Endothelial cell of umbilical vein (primary cell): Measurements from ENCODE around the gene APBA3. TPM values are rescaled to one million over a fixed set of nuclear protein-coding genes. Genes with fewer than 3 reads are reported as not detected.

ENCODE experiments used
- BruUV-seq: library from RNA; stranded (reverse); fragments of 400-500 nt; replicated peaks from 2 replicates; lab custom pipeline; 2021; lab: Mats Ljungman, UMichigan
- CTCF ChIA-PET: fragments of 300-600, 350-600 bp; sonication (Branson Sonifier 250); formaldehyde crosslinking; loops from one replicate; lab custom pipeline; 2021; ENCODE audit warnings: antibody characterized with exemption, inconsistent platforms; lab: Charles Lee
- POLR2A ChIA-PET: fragments of 300-600, 350-600 bp; sonication (Branson Sonifier 250); formaldehyde crosslinking; loops from one replicate; lab custom pipeline; 2021; ENCODE audit warnings: antibody characterized with exemption, inconsistent platforms; lab: Charles Lee
- DNase-seq: peaks from one replicate; pipeline ENCODE4 v3.0.0-alpha.2; 2011; ENCODE audit warnings: low read depth, low spot score
- FAIRE-seq: peaks from 2 replicates; lab custom pipeline; 2011; peaks lifted over from hg19 to GRCh38; lab: Jason Lieb, UNC
- H2AFZ ChIP-seq: 2 replicates; pipeline ENCODE4 v1.6.0; 2012; ENCODE audit warnings: low read depth, low read length, control low read depth, inconsistent platforms
- H3K27ac ChIP-seq: 2 replicates; pipeline ENCODE4 v1.5.1; 2011; ENCODE audit warnings: low read depth, mild to moderate bottlenecking, control low read depth, low read length, moderate library complexity; ENCODE audit not compliant: insufficient read depth
- H3K27me3 ChIP-seq, 2 experiments: 2 replicates each; pipeline versions ENCODE4 v1.6.0 to v1.6.1; 2011; ENCODE audit warnings: low read length in 2 of 2, mixed read lengths in 1 of 2; ENCODE audit not compliant: control insufficient read depth in 2 of 2, insufficient read depth in 2 of 2
- H3K36me3 ChIP-seq, 2 experiments: 2 replicates in 1 of 2; 3 replicates in 1 of 2; pipeline ENCODE4 v1.5.1; 2011; ENCODE audit warnings: low read length in 2 of 2, mild to moderate bottlenecking in 1 of 2, moderate library complexity in 1 of 2; ENCODE audit not compliant: control insufficient read depth in 2 of 2, insufficient read depth in 2 of 2; ENCODE audit errors: extremely low read depth in 1 of 2
- H3K4me1 ChIP-seq: 3 replicates; pipeline ENCODE4 v1.5.1; 2011; ENCODE audit warnings: mild to moderate bottlenecking, low read length; ENCODE audit not compliant: control insufficient read depth, insufficient read depth; ENCODE audit errors: extremely low read depth
- H3K4me2 ChIP-seq: 2 replicates; pipeline ENCODE4 v1.6.1; 2011; ENCODE audit warnings: low read length, control low read depth, mixed read lengths; ENCODE audit not compliant: insufficient read depth
- H3K4me3 ChIP-seq, 3 experiments: fragments of 200-600 bp in 1 of 3; sonication (generic), shearing (Covaris generic) in 1 of 3; replicated peaks in 1 of 3; 2 replicates each; pipeline ENCODE4 v1.5.1; 2011 to 2016; ENCODE audit warnings: control low read depth in 3 of 3, low read length in 3 of 3, mild to moderate bottlenecking in 2 of 3, inconsistent platforms in 1 of 3, low read depth in 1 of 3, moderate library complexity in 1 of 3; ENCODE audit not compliant: insufficient read depth in 1 of 3
- H3K79me2 ChIP-seq: 2 replicates; pipeline ENCODE4 v1.6.0; 2012; ENCODE audit warnings: low read length, inconsistent platforms; ENCODE audit not compliant: control insufficient read depth, insufficient read depth
- H3K9ac ChIP-seq: replicated peaks from 2 replicates; pipeline ENCODE3; 2011; ENCODE audit warnings: low read length, control low read depth; ENCODE audit not compliant: insufficient read depth; ENCODE audit errors: extremely low read depth
- H3K9me1 ChIP-seq: replicated peaks from 3 replicates; pipeline ENCODE4 v1.6.0; 2011; ENCODE audit warnings: mild to moderate bottlenecking, low read length; ENCODE audit not compliant: control insufficient read depth, insufficient read depth; ENCODE audit errors: extremely low read depth
- H3K9me3 ChIP-seq: replicated peaks from 2 replicates; pipeline ENCODE4 v1.5.1; 2012; ENCODE audit warnings: low read length, inconsistent platforms; ENCODE audit not compliant: control insufficient read depth, insufficient read depth
- H4K20me1 ChIP-seq: replicated peaks from 2 replicates; pipeline ENCODE3; 2011; ENCODE audit warnings: mild to moderate bottlenecking, low read length; ENCODE audit not compliant: control insufficient read depth, insufficient read depth; ENCODE audit errors: extremely low read depth
- EZH2 ChIP-seq: IDR thresholded peaks from 2 replicates; pipeline ENCODE4 v1.6.1; 2012; ENCODE audit warnings: borderline replicate concordance, low read depth, mild to moderate bottlenecking, moderate library complexity, low read length, inconsistent platforms; ENCODE audit not compliant: severe bottlenecking
- FOS ChIP-seq: IDR thresholded peaks from 2 replicates; pipeline ENCODE4 v1.6.1; 2011; ENCODE audit warnings: mild to moderate bottlenecking, low read length, moderate library complexity, borderline replicate concordance; ENCODE audit not compliant: insufficient read depth
- GATA2 ChIP-seq: IDR thresholded peaks from 2 replicates; pipeline ENCODE4 v1.7.0; 2011; ENCODE audit warnings: low read depth, mild to moderate bottlenecking, moderate library complexity, mixed read lengths, low read length; ENCODE audit not compliant: insufficient read length, insufficient read depth
- MYC ChIP-seq: IDR thresholded peaks from one replicate; pipeline ENCODE4 v1.6.1; 2011; ENCODE audit warnings: mild to moderate bottlenecking, low read depth, low read length
- POLR2A ChIP-seq: IDR thresholded peaks from 2 replicates; pipeline ENCODE4 v1.6.1; 2012; ENCODE audit warnings: low read depth, mild to moderate bottlenecking, control low read depth, low read length
- POLR2AphosphoS5 ChIP-seq: IDR thresholded peaks from 2 replicates; pipeline ENCODE4 v1.6.1; 2012; ENCODE audit warnings: low read depth, mild to moderate bottlenecking, control low read depth, low read length, moderate library complexity; ENCODE audit not compliant: insufficient read depth
- dilution Hi-C: fragments of 300-500 bp; cut with MboI; formaldehyde crosslinking; loops from one replicate; pipeline ENCODE4 v1.15.0; 2019; ENCODE audit warnings: low sequenced_read_pairs; ENCODE audit not compliant: extremely low pct_ligation_motif_present
- intact Hi-C: fragments of 100-400 bp; cut with micrococcal nuclease; formaldehyde crosslinking; loops from one replicate; pipeline ENCODE4 v1.10.0; 2022
- polyA plus RNA-seq, 4 experiments: library from polyadenylated mRNA; depleted of rRNA in 3 of 4; stranded (reverse) in 3 of 4; unstranded in 1 of 4; fragments of >200 nt; gene quantifications; 2 replicates each; pipeline versions ENCODE4 v1.2.1 to v1.2.3, GENCODE V29; 2011 to 2012; ENCODE audit warnings: missing spikeins in 1 of 4
- total RNA-seq: library from RNA; stranded (reverse); gene quantifications from 2 replicates; pipeline ENCODE4 v1.2.3, GENCODE V29; 2021
- TF ChIP-seq, protein P1 (sequence below), 2 donors: IDR thresholded peaks; 1 replicate in 1 of 2; 2 replicates in 1 of 2; pipeline ENCODE4 v1.5.1; 2011; ENCODE audit warnings: low read length in 2 of 2, mild to moderate bottlenecking in 2 of 2, moderate library complexity in 2 of 2, control low read depth in 1 of 2, inconsistent platforms in 1 of 2, low read depth in 1 of 2; ENCODE audit not compliant: insufficient read depth in 1 of 2; ENCODE audit errors: extremely low read depth in 1 of 2
- TF ChIP-seq, protein P2 (sequence below): IDR thresholded peaks from 2 replicates; pipeline ENCODE4 v1.6.1; 2011; ENCODE audit not compliant: insufficient read depth, insufficient read length

Gene APBA3
- total and polyA plus RNA-seq, 2 donors (not counting 3 experiments of a cell fraction or from before 2014, with no cell fraction given): 23.4 to 25.1 TPM

DNA sequence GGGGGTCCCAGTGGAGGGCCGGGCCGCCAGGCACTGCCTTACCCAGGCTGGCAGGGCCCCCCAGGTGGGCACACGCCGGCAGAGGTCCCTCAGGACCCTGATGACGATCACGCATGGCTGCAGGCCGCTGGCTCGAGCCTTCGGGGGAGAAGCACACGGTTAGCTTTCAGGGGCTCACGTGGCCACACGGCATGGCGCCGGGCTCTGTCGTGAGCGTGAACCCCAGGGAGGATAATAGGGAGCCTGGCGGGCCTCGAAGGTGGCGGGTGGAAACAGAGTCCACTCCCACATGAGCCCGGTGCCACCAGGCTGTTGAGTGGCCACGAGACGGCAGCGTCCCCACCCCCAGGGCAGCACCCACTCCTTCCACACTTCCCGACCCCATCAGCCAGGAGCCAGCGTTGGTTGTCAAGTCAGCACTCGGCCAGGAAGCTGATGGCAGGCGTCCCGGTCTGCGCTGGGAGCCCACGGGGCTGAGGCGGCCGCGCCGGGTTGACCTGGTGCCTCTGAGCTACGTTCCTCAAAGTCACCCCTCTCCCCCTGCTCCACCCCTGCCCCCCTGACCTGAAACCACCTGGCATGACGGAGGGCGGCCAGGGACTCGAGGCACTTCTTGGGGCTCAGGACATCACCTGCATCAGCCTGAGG is 49.3 kb upstream of the APBA3 start:
- no peak overlapping the region for H3K9ac ChIP-seq
- no TSS peak for BruUV-seq
- H3K4me3 ChIP-seq: no peak overlapping the region
- ChIA-PET POLR2A (no interaction called here), CTCF (interaction anchor here (3.8 kb wide), 1 partner anchor 11 kb away, joined by 22 read pairs; no protein-coding TSS in a partner anchor)
- no peak overlapping the region for H3K27ac ChIP-seq
- H3K9me3 ChIP-seq: no peaks in the 10 kb centered on the region
- H3K27me3 ChIP-seq: no peaks in the 10 kb centered on the region
- no peaks in the 10 kb centered on the region for H3K36me3 ChIP-seq
- TF ChIP-seq FOS (no peak), MYC (no peak), POLR2AphosphoS5 (no peak), EZH2 (no peak), GATA2 (no peak), POLR2A (no peak)
- TF ChIP-seq, protein P1, sequence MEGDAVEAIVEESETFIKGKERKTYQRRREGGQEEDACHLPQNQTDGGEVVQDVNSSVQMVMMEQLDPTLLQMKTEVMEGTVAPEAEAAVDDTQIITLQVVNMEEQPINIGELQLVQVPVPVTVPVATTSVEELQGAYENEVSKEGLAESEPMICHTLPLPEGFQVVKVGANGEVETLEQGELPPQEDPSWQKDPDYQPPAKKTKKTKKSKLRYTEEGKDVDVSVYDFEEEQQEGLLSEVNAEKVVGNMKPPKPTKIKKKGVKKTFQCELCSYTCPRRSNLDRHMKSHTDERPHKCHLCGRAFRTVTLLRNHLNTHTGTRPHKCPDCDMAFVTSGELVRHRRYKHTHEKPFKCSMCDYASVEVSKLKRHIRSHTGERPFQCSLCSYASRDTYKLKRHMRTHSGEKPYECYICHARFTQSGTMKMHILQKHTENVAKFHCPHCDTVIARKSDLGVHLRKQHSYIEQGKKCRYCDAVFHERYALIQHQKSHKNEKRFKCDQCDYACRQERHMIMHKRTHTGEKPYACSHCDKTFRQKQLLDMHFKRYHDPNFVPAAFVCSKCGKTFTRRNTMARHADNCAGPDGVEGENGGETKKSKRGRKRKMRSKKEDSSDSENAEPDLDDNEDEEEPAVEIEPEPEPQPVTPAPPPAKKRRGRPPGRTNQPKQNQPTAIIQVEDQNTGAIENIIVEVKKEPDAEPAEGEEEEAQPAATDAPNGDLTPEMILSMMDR (IDR thresholded peaks at IDR 0.05; ENCODE audit: extremely low read depth in 1 of 2, insufficient read depth in 1 of 2, low read depth in 1 of 2, low read length in 2 of 2): no peak
- TF ChIP-seq, protein P2, sequence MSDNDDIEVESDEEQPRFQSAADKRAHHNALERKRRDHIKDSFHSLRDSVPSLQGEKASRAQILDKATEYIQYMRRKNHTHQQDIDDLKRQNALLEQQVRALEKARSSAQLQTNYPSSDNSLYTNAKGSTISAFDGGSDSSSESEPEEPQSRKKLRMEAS: no peak
- FAIRE-seq (no peak), DNase-seq (no peak)
- intact Hi-C loops (no loop called here), dilution Hi-C loops (no loop called here)
- no peaks in the 10 kb centered on the region for H3K9me1 ChIP-seq
- no peaks in the 10 kb centered on the region for H3K4me1 ChIP-seq
- no peaks in the 10 kb centered on the region for H3K79me2 ChIP-seq
- H4K20me1 ChIP-seq: no peaks in the 10 kb centered on the region
- no peak overlapping the region for H2AFZ ChIP-seq
- H3K4me2 ChIP-seq: no peak overlapping the region
